Measurements from ENCODE around the gene MYOCD.
"Not testable (repeated sequence)": the region's sequence is repeated elsewhere in the genome, so short reads cannot be mapped to it uniquely, and the experiment has no call there.

Gene MYOCD, protein sequence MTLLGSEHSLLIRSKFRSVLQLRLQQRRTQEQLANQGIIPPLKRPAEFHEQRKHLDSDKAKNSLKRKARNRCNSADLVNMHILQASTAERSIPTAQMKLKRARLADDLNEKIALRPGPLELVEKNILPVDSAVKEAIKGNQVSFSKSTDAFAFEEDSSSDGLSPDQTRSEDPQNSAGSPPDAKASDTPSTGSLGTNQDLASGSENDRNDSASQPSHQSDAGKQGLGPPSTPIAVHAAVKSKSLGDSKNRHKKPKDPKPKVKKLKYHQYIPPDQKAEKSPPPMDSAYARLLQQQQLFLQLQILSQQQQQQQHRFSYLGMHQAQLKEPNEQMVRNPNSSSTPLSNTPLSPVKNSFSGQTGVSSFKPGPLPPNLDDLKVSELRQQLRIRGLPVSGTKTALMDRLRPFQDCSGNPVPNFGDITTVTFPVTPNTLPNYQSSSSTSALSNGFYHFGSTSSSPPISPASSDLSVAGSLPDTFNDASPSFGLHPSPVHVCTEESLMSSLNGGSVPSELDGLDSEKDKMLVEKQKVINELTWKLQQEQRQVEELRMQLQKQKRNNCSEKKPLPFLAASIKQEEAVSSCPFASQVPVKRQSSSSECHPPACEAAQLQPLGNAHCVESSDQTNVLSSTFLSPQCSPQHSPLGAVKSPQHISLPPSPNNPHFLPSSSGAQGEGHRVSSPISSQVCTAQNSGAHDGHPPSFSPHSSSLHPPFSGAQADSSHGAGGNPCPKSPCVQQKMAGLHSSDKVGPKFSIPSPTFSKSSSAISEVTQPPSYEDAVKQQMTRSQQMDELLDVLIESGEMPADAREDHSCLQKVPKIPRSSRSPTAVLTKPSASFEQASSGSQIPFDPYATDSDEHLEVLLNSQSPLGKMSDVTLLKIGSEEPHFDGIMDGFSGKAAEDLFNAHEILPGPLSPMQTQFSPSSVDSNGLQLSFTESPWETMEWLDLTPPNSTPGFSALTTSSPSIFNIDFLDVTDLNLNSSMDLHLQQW

DNA sequence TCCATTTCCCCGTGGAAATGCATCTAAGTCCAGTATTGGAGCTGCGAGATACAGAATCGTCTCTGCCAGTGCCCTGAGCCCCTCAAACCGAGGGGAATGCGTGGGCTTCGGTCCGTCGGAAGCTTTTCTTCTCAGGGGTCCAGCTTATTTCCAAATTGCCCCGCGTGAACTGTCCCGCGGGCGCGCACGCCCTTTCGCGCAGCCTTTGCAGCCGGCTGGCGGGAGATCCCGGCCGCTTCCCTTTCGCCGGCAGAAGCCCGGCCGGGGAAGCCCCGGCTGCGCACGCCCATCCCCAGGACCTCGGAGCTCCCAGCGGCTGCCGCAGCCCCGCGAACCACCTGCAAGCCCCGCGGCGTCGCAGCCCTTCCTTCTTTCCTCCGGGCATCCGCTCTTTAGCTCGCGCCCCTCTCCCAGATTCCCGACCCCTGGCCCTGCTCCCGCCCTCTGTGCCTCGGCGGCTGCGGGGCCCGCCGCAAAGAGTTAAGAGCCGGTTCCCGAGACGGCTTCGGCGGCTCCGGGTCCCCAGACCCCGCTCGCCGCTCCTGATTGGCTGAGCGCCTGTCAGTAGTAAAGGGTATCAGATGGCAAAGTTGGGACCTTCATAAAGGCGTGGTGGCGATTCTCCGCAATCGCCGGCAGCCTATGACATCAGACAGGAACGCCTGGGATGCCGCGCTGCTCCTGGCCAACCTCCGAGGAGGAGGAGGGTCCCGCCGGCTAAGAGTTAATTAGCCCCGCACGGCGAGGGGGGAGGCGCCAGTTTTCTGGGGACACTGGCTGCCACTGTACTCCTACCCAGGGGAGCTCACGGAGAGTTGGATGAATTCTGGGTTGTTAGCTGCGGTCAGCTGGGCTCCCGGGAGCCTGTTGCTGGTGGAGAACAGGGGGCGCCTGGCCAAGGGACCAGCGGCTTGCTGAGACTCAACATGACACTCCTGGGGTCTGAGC lies at the start of gene MYOCD:
Gene MYOCD (plus strand): TSS at position 628 of the 948 bp plus-strand sequence. CDS start 299 bp downstream, at position 927.
- no peak for DNase-seq

DNA sequence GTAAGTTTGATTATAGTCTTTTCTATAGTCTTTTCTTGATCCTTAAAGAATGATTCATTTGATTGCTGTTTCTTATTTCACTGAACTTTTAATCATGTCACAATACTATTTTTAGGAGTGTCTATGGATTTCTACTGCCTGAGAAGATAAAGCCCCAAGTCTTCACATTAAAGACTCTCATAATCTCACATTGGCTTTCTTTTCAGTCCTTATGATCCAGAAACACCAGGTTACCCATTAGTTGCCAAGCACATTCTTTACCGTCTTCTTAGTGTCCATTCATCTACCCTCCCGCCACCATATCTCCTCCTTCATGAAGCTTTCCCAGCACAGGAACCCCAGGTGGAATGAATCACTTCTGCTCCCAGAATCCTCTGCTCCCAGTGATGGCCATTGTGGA lies 49.5 kb upstream of the MYOCD start:
- DNase-seq: no peak

DNA sequence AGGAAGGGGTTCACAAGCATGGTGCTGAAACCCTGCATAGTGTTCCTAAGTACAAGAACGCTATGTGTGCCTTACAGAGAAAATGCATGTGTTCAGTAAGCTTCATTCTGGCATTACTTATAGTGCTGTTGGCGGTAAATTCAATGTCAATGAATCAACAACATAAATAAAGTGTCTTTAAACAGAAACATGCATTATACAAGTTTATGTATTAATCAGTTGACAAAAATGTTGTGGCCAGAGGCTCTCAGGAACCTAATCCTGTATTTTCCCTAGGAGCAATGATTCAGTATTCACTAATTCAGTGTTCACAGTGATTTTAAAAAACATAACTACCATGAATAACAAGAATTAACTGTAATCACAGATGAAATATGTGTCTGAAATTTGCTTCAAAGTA lies 47.1 kb upstream of the MYOCD start:
- DNase-seq: no peak

DNA sequence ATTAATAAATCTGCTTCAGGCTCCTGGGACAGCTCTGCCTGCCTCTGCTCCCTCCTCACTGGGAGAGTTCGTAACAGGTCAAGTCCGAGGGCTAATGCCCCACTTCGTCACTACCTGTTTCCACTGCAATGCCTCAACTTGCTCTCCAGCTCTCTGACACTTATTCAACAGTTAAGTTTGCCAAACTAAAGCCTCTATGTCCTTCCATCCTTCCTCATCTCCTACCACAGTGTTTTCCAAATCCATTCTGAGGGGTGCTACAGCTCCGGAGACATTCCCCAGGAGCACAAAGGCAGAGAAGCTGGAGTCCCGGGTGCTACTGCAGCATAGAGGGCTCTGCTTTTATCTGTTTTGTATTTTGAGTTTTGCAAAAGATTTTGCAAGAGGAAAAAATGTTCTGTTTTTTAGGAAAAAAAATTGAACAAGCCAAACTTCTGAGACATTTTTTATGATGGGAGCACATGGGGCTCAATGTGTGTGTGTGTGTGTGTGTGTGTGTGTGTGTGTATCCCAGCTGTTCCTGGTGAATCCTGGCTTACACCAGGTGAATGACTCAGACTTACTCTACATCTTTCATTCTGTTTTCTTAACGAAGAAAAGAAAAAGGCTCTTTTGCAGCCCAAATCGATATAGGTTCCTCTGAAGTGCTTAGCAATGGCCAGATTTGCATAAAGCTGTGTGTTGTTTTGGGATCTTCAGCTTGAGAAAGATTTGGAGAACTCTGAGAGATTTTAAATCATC lies 46.1 kb upstream of the MYOCD start:
- DNase-seq: no peak

DNA sequence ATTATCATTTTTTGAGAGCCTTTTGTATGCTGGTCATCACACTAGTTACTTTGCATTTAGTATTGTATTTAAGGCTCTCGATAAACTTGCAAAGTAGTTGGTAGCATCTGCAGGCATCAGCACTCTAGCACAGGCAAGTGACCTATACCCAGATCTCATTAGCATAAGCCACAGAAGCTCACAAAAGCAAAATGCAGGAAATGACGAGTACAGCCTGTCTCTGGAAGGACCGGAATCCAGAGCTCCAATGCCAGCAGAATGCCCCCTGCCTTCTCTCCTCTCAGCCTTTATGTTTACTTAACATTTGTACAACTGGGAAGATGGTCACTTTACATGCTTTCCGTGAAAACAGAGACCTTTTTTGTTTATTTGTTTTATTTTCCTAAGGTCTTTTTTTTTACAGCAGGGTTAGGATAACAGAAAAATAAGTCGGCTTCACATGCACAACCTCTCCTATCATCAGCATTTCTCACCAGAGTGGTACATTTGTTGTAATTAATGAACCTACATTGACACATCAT lies 45.4 kb upstream of the MYOCD start:
- DNase-seq: no peak

DNA sequence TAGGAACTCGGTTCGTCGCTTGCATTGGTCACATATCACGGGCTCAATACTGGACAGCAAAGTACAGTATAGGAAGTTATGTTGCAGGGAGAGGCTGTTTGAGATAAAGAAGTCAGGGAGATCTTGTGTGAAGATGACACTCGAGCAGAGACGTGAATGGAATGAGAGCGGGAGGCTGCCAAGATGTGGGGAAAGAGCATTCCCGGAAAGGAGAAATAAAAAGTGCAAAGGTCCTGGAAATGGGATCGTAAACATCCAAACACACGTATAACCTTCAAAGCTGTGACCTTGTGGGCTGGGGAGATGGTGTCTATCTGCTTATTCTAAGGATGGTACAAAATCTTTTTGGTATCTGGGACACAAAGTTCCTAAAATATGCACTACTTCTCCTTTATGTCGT lies 43.0 kb upstream of the MYOCD start:
- no peak for DNase-seq

DNA sequence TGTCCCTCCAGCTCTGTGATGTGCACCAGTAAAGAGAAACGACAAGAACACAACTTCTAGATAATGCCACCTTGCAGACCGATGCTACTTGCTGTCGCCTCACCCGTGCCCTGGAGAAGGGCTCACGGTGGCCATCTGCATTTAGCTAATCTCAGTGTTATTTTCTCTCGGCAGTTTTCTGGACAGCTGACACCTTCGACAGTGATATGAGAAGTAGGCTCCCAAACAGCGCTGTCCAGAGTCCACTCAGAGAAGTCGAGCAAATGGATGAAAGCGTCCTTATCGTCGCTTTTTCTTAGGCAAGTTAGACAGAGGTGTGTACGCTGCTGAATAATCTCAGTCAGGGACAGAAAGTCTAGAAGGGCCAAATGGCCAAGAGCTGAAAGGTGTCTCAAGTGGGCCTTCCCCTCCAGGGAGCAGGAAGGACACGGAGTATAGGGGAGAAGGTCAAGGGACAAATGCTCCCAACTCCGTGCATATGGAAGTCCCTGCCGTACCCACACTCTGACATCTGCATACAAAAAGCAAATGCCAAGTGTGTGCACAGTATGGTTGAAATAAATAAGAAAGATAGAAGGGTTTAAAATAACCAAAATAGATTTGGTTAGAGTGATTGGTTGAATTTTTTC lies 42.4 kb upstream of the MYOCD start:
- DNase-seq: no peak

DNA sequence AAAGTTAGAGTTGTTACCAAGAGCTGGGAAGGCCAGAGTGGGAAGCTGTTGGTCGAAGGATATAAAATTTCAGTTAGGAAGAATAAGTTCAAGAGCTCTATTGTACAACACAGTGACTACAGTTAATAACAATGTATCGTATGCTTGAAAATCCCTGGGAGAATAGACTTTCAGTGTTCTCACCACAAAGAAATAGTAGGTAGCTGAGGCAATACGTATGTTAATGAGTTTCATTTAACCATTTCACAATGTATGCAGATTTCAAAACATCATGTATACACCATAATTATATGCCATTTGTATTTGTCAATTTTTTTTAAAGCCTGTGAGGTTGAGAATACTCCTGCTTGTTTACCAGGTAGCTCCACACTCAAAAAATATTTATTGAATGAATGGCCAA lies 41.5 kb upstream of the MYOCD start:
- no peak for DNase-seq

DNA sequence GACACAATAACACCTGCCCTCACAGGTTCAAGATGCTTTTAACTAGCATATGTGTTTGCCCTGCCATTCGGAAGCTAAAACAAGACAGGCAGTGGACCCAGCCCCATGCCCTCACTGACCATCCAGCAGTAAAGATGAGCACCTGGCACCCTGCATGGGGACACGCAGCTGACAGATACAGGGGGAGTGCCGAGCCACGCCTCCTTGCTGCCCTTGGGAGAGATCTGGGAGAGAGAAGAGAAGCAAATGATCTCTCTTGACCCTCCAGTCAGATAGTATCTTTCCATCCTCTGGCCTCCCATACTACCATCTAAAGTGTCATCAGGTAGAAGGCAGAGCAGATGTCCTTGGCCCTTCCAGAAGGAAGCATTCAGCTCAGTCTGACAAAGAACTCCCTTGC lies 40.6 kb upstream of the MYOCD start:
- no peak for DNase-seq

DNA sequence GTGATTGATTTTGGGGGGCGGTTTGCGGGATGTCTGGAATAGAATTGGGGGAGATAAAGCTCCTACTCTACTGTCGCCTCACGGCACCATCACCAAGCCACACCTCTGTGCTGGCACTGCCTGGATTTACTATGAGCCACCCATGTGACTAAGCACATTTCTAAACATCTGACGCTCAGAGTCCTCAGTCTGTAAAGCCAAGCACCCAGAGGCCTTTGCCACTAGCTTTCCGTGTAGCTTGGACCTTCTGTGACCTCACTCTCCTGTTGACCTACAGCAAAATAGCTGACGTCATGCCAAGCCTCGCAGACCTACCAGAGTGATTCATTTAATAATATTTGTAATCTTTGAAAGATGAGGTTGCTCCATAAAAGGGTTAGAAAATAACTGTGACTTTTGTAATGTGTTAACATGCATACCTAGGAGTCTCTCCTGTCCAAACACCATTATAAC lies 38.5 kb upstream of the MYOCD start:
- DNase-seq: no peak

DNA sequence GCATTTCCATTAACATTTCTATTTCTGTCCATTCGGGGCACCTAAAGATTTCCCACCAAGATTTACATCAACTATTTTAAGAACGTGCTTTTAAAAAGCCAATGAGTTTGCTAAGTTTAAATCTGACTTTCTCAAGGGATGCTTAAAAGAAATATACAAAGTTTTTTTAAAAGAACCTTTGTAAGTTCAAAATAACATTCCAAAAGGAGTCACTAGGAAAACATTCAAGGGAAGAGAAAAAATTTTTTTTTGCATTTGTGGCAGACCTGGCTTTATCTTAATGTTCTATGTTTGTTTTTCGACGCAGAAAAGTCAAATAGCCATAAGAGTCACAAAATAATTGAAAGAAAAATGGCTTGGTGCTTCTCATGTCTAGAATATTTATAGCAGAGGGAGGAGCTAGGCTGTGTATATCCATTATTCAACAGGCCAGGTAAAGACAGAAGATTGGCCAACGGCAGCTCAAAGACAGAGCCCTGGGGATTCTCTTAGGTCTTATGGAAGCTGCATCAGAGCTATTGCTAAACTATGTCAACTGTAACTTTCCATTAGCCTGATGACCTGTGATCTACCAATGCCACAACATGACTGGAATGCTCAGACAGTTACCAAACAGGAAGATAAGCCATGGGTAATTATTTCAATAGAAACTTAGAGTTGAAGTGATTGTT lies 37.8 kb upstream of the MYOCD start:
- no peak for DNase-seq

DNA sequence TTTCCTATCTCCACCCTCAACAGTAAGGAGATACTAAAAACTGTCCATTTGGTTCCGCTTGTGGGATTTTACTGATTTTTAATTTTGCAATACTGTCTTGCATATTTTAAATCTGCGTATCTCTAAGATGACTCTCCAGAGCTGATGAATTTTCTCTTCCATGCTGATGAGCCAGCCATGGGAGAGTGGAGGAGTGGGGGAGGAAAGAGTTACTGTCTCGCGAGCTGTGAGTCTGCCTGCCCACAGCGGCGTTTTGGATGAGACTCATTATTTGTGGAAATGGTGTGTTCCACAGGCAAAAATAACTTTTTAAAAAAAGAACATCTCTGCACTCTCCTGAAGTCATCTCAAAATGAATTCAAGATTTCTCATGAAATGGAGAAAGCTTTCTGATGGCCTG lies 34.6 kb upstream of the MYOCD start:
- no peak for DNase-seq

DNA sequence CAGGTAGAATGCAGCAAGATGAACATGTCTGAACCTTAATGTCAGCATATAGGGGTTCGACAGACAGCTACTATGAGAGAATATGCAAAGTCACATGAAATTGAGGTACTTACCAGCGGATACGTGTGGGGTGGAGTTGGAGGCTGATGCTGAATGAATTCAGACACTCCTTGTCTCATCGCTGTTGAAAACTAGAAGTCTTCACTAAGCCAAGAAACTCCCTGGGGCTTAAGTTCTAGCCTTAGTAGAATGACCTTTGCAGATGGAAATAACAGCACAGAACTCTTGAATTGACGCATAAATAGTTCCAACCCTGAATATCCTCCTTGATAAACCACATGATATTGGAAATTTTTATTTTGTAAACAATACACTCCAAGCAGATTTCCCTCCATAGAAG lies 32.9 kb upstream of the MYOCD start:
- DNase-seq: no peak

DNA sequence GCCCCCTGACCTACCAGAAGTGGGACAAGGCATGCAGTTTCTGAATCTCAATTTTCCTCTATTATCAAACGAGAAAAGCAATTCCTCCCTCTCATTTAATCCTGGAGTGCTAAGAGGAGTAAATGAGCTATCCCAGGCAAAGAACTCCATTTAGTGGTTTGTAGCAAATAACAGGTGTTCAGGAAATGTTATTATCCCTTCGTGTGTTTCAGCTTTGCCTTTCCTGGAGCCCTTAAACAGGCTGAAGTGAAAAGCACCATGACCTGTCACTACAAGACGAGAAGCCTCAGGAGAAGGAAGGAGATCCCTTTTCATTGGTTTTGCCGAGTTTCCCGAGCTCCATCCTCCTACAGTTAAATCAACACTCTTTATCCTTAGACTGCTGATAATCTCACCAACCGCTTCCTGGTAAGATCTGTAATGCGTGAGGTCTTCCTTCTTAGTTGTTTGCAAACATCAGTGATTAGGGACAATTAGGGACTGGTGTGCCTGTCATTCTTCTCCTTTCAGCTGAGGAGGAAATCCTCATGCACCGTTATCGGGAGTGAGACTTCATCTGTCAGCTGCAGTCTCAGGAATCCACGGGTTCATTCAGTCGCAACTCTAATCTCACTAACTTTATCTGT lies 30.8 kb upstream of the MYOCD start:
- no peak for DNase-seq

DNA sequence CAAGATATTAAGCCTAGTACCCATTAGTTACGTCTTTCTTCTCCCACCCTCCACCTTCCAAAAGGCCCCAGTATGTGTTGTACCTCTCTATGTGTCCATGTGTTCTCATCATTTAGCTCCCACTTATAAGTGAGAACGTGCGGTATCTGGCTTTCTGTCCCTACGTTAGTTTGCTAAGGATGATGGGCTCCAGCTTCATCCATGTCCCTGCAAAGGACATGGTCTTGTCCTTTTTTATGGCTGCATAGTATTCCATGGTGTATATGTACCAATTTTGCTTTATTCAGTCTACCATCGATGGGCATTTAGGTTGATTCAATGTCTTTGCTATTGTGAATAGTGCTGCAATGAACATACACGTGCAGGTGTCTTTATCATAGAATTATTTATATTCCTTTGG lies 29.7 kb upstream of the MYOCD start:
- not testable (repeated sequence) for DNase-seq

DNA sequence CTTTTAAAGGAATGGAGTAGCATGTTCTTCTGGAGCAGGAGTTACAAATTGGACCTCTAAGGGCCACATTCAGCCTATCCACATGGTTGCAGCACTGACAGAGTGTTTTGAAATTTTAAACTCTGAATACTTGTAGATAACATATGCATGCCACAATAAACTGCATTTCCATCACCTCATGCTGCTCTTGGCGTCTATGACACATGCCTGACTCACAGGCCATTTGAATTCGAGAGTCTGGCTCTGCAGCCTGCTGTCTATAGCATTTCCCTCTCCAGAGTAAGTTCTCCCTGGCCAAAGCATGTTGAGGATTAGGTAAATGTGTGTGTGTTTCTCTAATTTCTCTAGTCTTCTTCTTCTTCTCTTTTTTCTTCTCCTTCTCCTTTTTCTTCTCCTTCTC lies 28.7 kb upstream of the MYOCD start:
- DNase-seq: no peak

DNA sequence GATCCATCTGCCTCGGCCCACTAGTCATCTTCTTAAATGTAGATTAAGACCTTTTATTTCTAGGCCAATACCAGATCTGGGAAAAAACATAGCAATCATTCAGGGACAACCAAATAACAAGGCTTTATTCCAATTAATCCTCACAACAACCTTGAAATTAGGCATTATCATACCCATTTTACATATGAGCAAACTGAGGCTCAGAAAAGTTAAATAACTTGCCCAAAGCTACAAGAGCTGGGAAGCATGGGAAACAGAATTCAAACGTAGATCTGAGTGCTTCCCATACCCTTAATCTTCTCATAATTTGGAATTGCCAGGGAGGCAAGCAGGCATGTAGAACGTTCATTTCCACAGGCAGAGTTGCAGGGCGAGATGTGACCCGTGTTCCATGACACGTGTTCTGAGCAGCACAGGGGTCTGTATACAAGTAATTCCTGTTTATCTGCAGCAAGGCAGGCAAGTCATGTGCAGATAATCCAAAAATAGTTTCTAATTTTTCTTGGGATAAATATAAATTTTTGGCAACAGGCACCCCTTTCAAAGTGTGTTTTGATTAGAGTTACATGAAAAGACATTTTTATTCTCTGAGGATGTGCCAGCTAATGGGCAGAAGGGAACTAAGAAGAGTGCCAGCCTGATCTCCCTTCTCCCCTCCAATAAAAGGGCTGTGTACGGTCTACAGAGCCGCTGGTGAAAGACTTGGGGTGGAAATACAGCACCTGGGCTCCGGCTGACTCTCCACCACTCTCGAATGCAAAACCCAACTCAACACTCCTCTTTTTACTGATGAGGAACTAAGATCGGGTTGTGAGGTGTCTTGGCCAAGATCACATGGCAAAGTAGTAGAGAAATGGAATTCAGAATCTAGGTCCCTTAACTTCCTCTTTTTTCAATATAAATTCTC lies 27.7 kb upstream of the MYOCD start:
- no peak for DNase-seq

DNA sequence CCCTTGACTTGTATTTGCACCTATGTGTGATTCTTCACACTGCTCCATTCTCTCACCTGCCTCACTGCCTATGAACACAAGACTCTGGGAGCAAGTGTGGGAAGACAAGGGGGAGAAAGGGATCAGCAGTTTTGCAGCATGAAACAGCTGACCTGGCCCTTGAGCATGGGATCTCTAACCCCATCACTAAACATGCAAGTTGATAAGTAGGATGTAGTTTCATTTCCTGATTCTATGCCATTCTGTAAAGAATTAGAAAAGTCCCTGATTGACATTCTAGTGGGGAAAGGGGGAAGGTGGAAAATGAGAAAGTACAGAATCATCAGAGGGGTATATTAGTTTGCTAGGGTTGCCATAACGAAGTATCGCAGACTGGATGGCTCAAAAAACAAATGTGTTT lies 25.3 kb upstream of the MYOCD start:
- DNase-seq: no peak

DNA sequence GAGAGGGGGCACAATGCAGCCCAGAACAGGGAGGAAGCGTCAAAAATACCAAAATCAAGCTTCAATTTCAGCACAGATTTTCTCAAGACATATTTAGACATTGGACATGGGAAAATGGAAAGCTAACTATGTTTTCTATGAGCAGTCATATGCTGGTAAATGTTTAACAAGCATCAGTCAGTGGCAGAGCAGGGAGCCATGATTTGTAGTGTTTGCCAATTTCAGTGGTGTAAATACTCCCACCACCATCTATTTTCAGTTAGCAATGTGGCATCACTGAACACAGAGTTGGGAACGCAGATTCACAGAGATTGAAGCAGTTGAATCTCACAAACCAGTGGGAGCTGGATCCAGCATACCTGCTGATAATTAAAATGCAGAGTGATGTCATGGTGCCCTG lies 24.6 kb upstream of the MYOCD start:
- DNase-seq: no peak

All from inflammatory macrophage treated with lipopolysaccharide for 1 hour (primary cell).